ENCODE data around the gene MYO19. TPM values are rescaled to one million over a fixed set of nuclear protein-coding genes. Genes with fewer than 3 reads are reported as not detected.

The MYO19 gene
- total and polyA plus RNA-seq, 2 of the 8 experiments (the other 6 are each of a cell fraction or from before 2014, with no cell fraction given): 126 to 163 TPM

GRCh38 chr17:36545077-36545464 is 10.4 kb upstream of the MYO19 start (continued):
- TF ChIP-seq POLR2A (IDR thresholded peaks at IDR 0.05; ENCODE audit: control extremely low read depth in 1 of 2, low read depth in 2 of 2, low read length in 2 of 2): peak in 1 of 2 experiments; percentile 56; a peak in 1 of 3 replicates
- no peak for TF ChIP-seq CBX5 (IDR thresholded peaks at IDR 0.05; ENCODE audit: low read depth, low read length)
- no peak for TF ChIP-seq KDM4A (IDR thresholded peaks at IDR 0.05; ENCODE audit: low read depth, low read length, severe bottlenecking)
- TF ChIP-seq SIN3A (conservative IDR thresholded peaks at IDR 0.05 in 1 of 2, IDR thresholded peaks at IDR 0.05 in 1 of 2; ENCODE audit: low read depth in 1 of 2, low read length in 2 of 2): peak in 1 of 2 experiments; percentile 70; a peak in 1 of 4 replicates

Data from H1 (cell line).